ENCODE measurements around the gene FXYD6. TPM values are rescaled to one million over a fixed set of nuclear protein-coding genes. Genes with fewer than 3 reads are reported as not detected.

FXYD6 gene
- total RNA-seq, 2 donors from 2014 or later, result 0.17 to 0.25 TPM

GRCh38 chr11:117916956-117917355 lies 40.5 kb upstream of the FXYD6 start:
- DNase-seq (no peak), ATAC-seq (replicated peaks in 1 of 2) (no peak)
- H3K27ac Mint-ChIP-seq, result no peak overlapping the region
- H3K9me3 Mint-ChIP-seq, result no peaks in the 10 kb centered on the region
- H3K36me3 Mint-ChIP-seq (ENCODE audit: insufficient read depth in 2 of 2), result no peaks in the 10 kb centered on the region
- H3K4me1 Mint-ChIP-seq (ENCODE audit: low read depth), result peaks cover 12% of the 10 kb centered on the region
- no peak overlapping the region for H3K4me3 Mint-ChIP-seq
- H3K27me3 Mint-ChIP-seq (ENCODE audit: low read depth), result no peaks in the 10 kb centered on the region

DNA sequence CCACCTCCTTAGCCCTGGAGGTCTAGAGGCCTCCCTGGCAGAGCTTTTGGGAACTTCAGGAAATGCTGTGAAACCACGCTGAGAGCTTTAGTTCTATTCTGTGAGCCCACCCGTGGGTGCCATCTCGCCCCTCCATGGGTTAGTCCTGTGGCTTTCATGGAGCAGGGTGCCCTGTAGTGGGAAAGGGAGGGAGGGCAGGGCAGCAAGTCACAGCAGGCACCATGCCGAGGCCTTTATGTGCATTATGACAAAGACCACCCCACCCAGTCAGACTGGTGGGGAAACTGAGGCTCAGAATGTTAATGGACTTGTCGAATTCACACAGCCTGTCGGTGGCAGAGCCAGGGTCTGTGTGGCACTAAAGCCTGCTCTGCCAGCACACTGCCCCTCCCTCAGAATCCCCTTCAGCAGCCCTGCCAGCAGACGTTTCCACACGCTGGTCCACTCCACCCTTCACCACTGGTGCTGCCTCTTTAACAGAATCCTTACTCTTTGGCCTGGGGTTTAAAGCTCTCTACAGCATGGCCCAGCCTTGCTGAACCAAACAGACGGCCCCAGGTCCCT lies 39.3 kb upstream of the FXYD6 start:
- Mint-ChIP-seq H3K27ac (no peak overlapping the region), H3K27me3 (ENCODE audit: low read depth) (no peaks in the 10 kb centered on the region), H3K4me3 (no peak overlapping the region), H3K9me3 (no peaks in the 10 kb centered on the region), H3K4me1 (ENCODE audit: low read depth) (peaks cover 12% of the 10 kb centered on the region), H3K36me3 (ENCODE audit: insufficient read depth in 2 of 2) (no peaks in the 10 kb centered on the region)
- ATAC-seq (replicated peaks in 1 of 2), result no peak
- DNase-seq, result no peak

DNA sequence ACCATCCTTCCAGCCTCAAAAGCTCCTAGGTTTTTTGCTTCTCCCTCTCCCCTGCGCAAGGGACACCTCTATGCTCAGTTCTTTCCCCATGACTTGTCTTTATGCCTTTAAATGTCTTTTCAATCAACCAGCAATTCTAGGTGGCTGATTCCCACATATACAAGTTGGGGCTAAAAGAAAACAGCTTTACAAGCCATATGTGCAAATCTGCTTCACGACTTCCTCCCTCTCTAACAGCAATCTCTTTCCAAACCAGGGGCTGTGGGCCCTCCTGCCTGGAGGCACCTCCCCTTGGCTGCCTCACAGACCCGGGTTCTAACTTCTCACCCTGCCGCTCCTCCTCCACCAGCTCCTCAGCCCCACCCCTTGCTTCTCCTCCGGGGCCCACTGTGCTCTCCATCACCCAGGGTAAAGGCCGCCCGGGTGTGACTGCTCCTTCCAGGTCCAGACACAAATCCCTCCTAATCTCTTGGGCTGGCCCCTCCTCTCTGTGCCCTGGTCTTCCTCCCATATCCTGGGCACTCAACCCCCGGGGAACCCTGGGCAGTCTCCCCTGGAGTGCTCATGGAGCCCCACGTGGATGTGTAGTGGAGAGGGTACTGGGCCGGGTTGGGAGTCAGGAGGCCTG lies 38.6 kb upstream of the FXYD6 start:
- no peak for DNase-seq
- no peaks in the 10 kb centered on the region for H3K27me3 Mint-ChIP-seq (ENCODE audit: low read depth)
- no peaks in the 10 kb centered on the region for H3K9me3 Mint-ChIP-seq
- H3K36me3 Mint-ChIP-seq (ENCODE audit: insufficient read depth in 2 of 2), result no peaks in the 10 kb centered on the region
- no peak for ATAC-seq (replicated peaks in 1 of 2)
- H3K4me3 Mint-ChIP-seq, result no peak overlapping the region
- peaks cover 12% of the 10 kb centered on the region for H3K4me1 Mint-ChIP-seq (ENCODE audit: low read depth)
- H3K27ac Mint-ChIP-seq, result no peak overlapping the region

- peaks cover 5% of the 10 kb centered on the region for H3K4me1 Mint-ChIP-seq (ENCODE audit: low read depth)
- no peak overlapping the region for H3K27ac Mint-ChIP-seq
- no peak for ATAC-seq (replicated peaks in 1 of 2)
- DNase-seq, result no peak
- H3K9me3 Mint-ChIP-seq, result no peaks in the 10 kb centered on the region
- no peaks in the 10 kb centered on the region for H3K27me3 Mint-ChIP-seq (ENCODE audit: low read depth)
- H3K36me3 Mint-ChIP-seq (ENCODE audit: insufficient read depth in 2 of 2), result no peaks in the 10 kb centered on the region
- H3K4me3 Mint-ChIP-seq, result no peak overlapping the region
Measured at GRCh38 chr11:117914398-117914761, 37.9 kb upstream of the FXYD6 start.

- Mint-ChIP-seq H3K9me3 (no peaks in the 10 kb centered on the region), H3K4me3 (no peak overlapping the region), H3K27ac (no peak overlapping the region), H3K27me3 (ENCODE audit: low read depth) (no peaks in the 10 kb centered on the region), H3K36me3 (ENCODE audit: insufficient read depth in 2 of 2) (no peaks in the 10 kb centered on the region), H3K4me1 (ENCODE audit: low read depth) (no peaks in the 10 kb centered on the region)
- DNase-seq, result no peak
- no peak for ATAC-seq (replicated peaks in 1 of 2)
Measured at GRCh38 chr11:117913736-117914397, 37.4 kb upstream of the FXYD6 start.

GRCh38 chr11:117912497-117912896 lies 36.0 kb upstream of the FXYD6 start:
- Mint-ChIP-seq H3K27me3 (ENCODE audit: low read depth) (no peaks in the 10 kb centered on the region), H3K4me1 (ENCODE audit: low read depth) (peaks cover 7% of the 10 kb centered on the region), H3K27ac (no peak overlapping the region), H3K4me3 (no peak overlapping the region), H3K36me3 (ENCODE audit: insufficient read depth in 2 of 2) (no peaks in the 10 kb centered on the region), H3K9me3 (no peaks in the 10 kb centered on the region)
- ATAC-seq (replicated peaks in 1 of 2) (no peak), DNase-seq (no peak)

- Mint-ChIP-seq H3K9me3 (no peaks in the 10 kb centered on the region), H3K27ac (no peak overlapping the region), H3K4me1 (ENCODE audit: low read depth) (peaks cover 11% of the 10 kb centered on the region), H3K4me3 (no peak overlapping the region), H3K27me3 (ENCODE audit: low read depth) (no peaks in the 10 kb centered on the region), H3K36me3 (ENCODE audit: insufficient read depth in 2 of 2) (no peaks in the 10 kb centered on the region)
- DNase-seq (no peak), ATAC-seq (replicated peaks in 1 of 2) (no peak)
Measured at GRCh38 chr11:117911694-117912093, 35.2 kb upstream of the FXYD6 start.

DNA sequence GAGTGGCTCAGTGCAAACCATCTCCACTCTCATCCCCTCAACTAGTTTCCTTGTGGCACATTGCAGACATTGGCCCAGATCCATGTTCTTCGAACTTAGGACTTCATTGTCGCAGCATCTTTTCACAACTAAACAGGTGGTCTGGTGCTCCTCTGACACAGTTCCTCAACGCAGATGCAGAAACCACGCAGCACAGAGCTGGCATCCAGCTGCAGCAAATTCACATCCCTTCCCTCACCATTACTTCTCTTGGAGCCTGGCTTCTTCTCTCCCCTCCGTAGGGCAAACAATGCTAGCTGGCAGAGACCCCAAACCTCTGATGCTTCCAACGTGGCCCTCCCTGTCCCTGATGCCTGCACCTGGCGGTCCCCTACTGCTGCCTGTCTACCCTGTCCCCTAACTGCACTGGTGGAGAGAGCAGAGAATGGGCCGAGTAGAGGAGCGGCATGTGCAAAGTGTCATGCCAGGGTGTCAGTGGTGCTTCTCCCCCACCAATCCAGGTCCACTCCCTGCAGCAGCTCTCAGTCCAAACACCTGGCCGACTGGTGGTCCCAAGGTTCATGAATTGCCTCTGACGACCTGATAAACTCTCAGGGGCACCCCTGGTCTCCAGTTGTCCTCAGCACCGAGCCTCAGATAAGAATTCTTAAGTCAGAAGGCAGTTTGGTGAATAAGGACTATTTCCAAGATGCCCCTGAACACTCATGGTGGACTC lies 34.6 kb upstream of the FXYD6 start:
- no peak overlapping the region for H3K4me3 Mint-ChIP-seq
- H3K27me3 Mint-ChIP-seq (ENCODE audit: low read depth), result no peaks in the 10 kb centered on the region
- no peak overlapping the region for H3K27ac Mint-ChIP-seq
- ATAC-seq (replicated peaks in 1 of 2) (no peak), DNase-seq (no peak)
- H3K9me3 Mint-ChIP-seq, result no peaks in the 10 kb centered on the region
- peaks cover 11% of the 10 kb centered on the region for H3K4me1 Mint-ChIP-seq (ENCODE audit: low read depth)
- no peaks in the 10 kb centered on the region for H3K36me3 Mint-ChIP-seq (ENCODE audit: insufficient read depth in 2 of 2)

- Mint-ChIP-seq H3K27ac (no peak overlapping the region), H3K36me3 (ENCODE audit: insufficient read depth in 2 of 2) (no peaks in the 10 kb centered on the region), H3K4me1 (ENCODE audit: low read depth) (peaks cover 11% of the 10 kb centered on the region), H3K27me3 (ENCODE audit: low read depth) (no peaks in the 10 kb centered on the region), H3K4me3 (no peak overlapping the region), H3K9me3 (no peaks in the 10 kb centered on the region)
- ATAC-seq (replicated peaks in 1 of 2) (no peak), DNase-seq (no peak)
Measured at GRCh38 chr11:117910525-117910924, 34.1 kb upstream of the FXYD6 start.

DNA sequence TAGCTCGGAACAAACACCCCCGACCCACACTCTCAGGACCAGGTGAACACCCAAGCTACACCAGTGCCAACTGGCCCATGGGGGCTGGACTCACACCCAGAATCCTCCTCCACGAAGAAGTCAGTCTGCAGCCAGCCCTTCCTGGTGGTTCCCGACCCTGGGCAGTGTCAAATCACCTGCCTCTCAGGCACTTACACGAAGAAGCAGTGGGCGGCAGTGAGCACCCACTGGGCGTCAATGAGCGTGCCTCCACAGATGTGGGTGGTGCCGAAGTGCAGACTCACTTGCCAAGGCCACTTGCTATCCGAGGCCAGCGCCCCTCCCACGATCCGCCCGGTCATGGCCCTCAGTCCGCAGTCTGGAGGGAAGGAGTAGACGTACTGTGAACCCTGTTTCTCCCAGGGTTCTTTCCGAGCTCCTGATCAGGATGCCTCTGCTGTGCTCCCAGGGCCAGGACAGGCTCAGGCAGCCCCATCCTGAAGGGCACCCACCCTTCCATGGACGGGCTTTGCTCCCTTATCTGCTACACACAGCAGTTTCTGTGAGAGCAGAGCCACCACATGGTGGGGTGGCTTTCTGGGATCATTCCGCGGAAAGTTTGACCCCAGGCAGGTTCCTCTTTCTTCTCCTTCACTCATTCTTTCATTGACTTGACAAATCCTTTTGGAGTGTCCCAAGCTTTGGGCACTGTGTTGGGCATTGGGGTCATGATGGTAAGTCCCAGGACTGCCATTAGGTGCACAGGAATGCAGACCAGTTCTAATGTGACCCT lies 33.3 kb upstream of the FXYD6 start:
- no peak for ATAC-seq (replicated peaks in 1 of 2)
- Mint-ChIP-seq H3K4me3 (no peak overlapping the region), H3K9me3 (no peaks in the 10 kb centered on the region), H3K27ac (no peak overlapping the region), H3K27me3 (ENCODE audit: low read depth) (no peaks in the 10 kb centered on the region), H3K4me1 (ENCODE audit: low read depth) (peaks cover 11% of the 10 kb centered on the region), H3K36me3 (ENCODE audit: insufficient read depth in 2 of 2) (no peaks in the 10 kb centered on the region)
- DNase-seq, result no peak

DNA sequence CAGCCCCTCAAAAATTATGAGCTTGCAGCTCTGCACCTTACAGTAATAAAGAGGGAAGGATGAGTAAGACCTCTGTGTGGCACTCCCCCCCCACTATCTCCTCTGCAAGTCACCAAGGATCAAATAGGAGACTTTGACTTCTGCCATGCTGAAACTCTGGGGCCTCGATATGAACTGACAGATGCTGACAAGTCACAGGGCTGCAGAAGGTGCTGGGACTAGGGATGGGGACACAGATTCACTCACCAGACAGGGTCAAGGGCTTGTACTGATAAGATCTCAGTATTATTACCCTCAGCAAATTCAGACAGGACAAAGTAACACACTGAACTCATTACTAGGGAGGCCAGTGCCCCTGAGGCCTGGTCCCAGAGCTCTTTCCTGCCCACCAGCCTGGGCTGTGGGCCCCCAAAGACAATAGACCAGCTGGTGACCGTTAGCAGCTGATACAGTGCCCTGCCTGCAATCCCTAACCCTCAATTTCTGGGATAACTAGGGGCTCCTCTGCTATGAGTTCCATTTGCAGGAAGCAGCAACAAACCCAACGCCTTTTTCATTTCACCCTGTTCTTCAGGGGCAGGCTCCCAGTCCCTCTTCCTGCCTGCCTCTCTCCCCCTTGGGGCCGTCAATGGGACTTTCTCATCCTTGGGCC lies 32.6 kb upstream of the FXYD6 start:
- Mint-ChIP-seq H3K27me3 (ENCODE audit: low read depth) (no peaks in the 10 kb centered on the region), H3K36me3 (ENCODE audit: insufficient read depth in 2 of 2) (no peaks in the 10 kb centered on the region), H3K9me3 (no peaks in the 10 kb centered on the region), H3K27ac (no peak overlapping the region), H3K4me3 (no peak overlapping the region), H3K4me1 (ENCODE audit: low read depth) (peaks cover 11% of the 10 kb centered on the region)
- ATAC-seq (replicated peaks in 1 of 2) (no peak), DNase-seq (no peak)

- no peak for DNase-seq
- H3K4me3 Mint-ChIP-seq, result peak overlapping the region; percentile 54 to 64
- ATAC-seq (replicated peaks in 1 of 2), result no peak
- peak overlapping the region; percentile 48 for H3K27ac Mint-ChIP-seq
- no peaks in the 10 kb centered on the region for H3K27me3 Mint-ChIP-seq (ENCODE audit: low read depth)
- no peaks in the 10 kb centered on the region for H3K9me3 Mint-ChIP-seq
- H3K4me1 Mint-ChIP-seq (ENCODE audit: low read depth), result peaks cover 11% of the 10 kb centered on the region
- no peaks in the 10 kb centered on the region for H3K36me3 Mint-ChIP-seq (ENCODE audit: insufficient read depth in 2 of 2)
Measured at GRCh38 chr11:117908109-117908895, 31.8 kb upstream of the FXYD6 start.

All from activated T-cell treated with anti-CD3 and anti-CD28 coated beads, Interleukin-2, amount 50 U/mL, for 72 hours (primary cell).